SJCRH30 (cell line): ENCODE results near the gene CLDN17. TPM values are rescaled to one million over a fixed set of nuclear protein-coding genes. Genes with fewer than 3 reads are reported as not detected.

ENCODE experiments used
- DNase-seq, 2 experiments: peaks; one replicate each; pipeline ENCODE4 v3.0.0-alpha.2; 2015 to 2020
- H3K27ac ChIP-seq: fragments of 250-450 bp; sonication (Bioruptor Pico); 2 replicates; pipeline ENCODE4 v1.5.1; 2020; ENCODE audit warnings: mild to moderate bottlenecking, moderate library complexity
- H3K27me3 ChIP-seq: fragments of 250-450 bp; sonication (Bioruptor Pico); 2 replicates; pipeline ENCODE4 v1.5.1; 2020; ENCODE audit warnings: mild to moderate bottlenecking, moderate library complexity
- H3K36me3 ChIP-seq: fragments of 250-450 bp; sonication (Bioruptor Pico); 2 replicates; pipeline ENCODE4 v1.5.1; 2020; ENCODE audit warnings: mild to moderate bottlenecking, moderate library complexity
- H3K4me1 ChIP-seq: fragments of 250-450 bp; sonication (Bioruptor Pico); 2 replicates; pipeline ENCODE4 v1.5.1; 2020; ENCODE audit warnings: mild to moderate bottlenecking, moderate library complexity
- H3K4me3 ChIP-seq: fragments of 250-450 bp; sonication (Bioruptor Pico); 2 replicates; pipeline ENCODE4 v1.5.1; 2020; ENCODE audit warnings: mild to moderate bottlenecking, moderate library complexity
- H3K9me3 ChIP-seq: fragments of 250-450 bp; sonication (Bioruptor Pico); replicated peaks from 2 replicates; pipeline ENCODE4 v1.5.1; 2020; ENCODE audit warnings: mild to moderate bottlenecking, moderate library complexity
- total RNA-seq: library from RNA; depleted of rRNA; stranded (reverse); fragments of >200 nt; shearing (Covaris generic); gene quantifications from 2 replicates; pipeline ENCODE4 v1.2.3, GENCODE V29; 2014; rRNA removed

CLDN17 gene
- total RNA-seq, 1 experiment from 2014 or later, result not detected

DNA sequence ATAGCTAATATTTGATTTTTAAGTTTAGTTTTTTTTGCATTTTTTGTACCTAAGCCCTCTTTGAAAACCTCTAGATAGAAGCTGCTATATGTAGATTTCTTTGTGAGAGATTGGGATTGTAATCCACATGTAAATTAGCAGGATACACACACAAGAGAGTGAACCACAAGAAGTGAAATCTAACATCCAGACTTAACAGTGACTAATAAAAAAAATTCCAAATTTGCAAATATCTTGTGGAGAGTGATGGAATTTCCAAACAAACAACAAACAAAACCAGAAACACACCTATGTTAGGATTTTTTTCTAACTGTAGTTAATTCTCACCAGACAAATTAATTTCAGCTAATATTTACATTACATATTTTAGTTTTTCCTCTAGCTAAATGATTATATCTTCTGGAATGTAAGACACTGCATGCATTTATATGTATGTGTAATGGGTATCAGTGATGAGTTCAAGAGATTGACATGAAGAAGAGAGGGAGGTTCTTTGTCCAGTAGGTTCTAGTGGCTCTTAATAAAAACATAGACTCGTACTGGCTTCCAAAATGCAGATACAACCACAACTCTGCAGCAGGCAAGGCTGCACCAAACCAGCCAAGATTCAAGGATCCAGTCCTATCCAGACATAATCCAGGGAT lies 12.8 kb downstream of the CLDN17 start:
- Histone ChIP-seq H3K9me3 (no peaks in the 10 kb centered on the region), H3K27ac (no peak overlapping the region), H3K36me3 (no peaks in the 10 kb centered on the region), H3K4me1 (no peaks in the 10 kb centered on the region), H3K27me3 (no peaks in the 10 kb centered on the region), H3K4me3 (no peak overlapping the region)
- DNase-seq, result no peak

DNA sequence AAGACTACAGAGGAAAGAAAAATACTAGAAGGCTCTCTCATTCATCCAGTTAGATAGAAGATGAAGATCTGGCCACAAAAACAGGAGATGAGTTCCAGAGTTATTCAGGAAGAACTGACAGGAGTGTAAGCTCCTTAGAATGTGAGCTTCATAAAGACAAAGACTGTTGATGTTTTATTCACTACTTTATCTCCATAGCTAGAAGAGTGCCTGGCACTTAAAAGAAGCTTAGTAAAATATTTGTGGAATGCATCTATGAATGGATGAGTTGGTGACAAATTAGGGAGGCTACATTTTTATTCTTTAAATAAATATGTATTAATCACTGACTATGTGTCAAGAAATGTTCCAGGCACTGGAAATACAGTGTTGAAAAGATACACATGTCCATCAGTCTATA lies 13.8 kb downstream of the CLDN17 start:
- no peak for DNase-seq
- Histone ChIP-seq H3K4me3 (no peak overlapping the region), H3K27me3 (no peaks in the 10 kb centered on the region)

DNA sequence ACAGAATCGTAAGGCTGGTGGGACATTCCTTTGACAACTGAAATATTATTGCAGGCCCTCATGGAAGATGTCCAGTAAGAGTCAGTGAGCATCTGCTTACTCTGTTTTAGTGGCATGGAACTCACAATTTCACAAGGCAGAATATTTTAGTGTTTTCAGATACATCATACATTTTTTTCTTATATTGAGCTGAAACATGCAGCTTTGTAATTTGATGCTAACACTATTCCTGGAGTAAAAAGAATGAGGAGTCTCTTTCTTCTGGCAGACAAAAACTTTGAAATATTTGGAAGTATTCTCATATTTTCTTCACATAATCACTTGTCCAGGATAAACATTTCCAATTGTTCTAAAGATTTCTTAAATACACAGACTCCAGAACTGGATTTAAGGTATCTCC lies 17.7 kb downstream of the CLDN17 start:
- H3K4me3 ChIP-seq, result no peak overlapping the region
- no peaks in the 10 kb centered on the region; the same call in 1 of the 2 replicates for H3K9me3 ChIP-seq
- no peaks in the 10 kb centered on the region for H3K36me3 ChIP-seq
- no peaks in the 10 kb centered on the region for H3K27me3 ChIP-seq
- DNase-seq, result no peak
- H3K27ac ChIP-seq, result no peak overlapping the region
- no peaks in the 10 kb centered on the region for H3K4me1 ChIP-seq

More for the DNA sequence above, 13.8 kb downstream of the CLDN17 start:
- Histone ChIP-seq H3K27ac (no peak overlapping the region), H3K4me1 (no peaks in the 10 kb centered on the region), H3K9me3 (no peaks in the 10 kb centered on the region), H3K36me3 (no peaks in the 10 kb centered on the region)

DNA sequence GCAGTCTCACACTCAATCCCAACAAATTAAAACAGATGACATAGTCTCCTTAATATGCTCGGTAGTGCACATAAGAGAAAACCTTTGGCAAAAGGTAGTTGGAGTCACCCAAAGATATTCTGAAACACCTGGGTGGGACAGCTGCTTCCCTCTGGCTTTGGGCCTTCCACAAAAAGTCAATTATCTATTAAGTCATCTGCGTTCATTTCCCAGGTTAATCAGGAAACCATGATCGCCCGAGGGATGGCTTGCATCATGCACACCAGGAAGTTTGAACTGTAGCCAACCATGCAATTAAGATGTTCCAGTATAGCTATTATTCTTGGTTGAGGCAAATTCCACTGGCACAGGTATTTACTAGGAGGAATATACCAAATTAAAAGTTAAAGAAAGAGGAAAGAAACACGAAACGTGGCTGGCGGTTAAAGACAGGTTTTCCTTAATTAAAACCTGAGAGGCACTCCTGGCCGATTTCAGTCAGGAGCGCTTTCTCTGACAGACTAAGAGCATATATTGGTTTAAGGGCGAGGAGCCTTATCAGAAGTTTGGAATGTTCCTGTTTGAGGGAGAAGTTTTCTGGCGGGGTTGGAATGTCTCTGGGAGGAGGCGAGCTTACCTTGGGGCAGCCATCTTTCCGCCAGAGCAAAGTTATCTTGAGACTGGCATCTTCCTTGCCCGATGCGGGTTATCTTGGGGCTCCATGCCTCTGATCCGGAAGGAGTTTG lies 19.9 kb downstream of the CLDN17 start:
- no peaks in the 10 kb centered on the region for H3K27me3 ChIP-seq
- no peak overlapping the region for H3K4me3 ChIP-seq
- no peak for DNase-seq
- H3K9me3 ChIP-seq, result no peaks in the 10 kb centered on the region; the same call in 1 of the 2 replicates
- H3K36me3 ChIP-seq, result no peaks in the 10 kb centered on the region
- H3K27ac ChIP-seq, result no peak overlapping the region
- no peaks in the 10 kb centered on the region for H3K4me1 ChIP-seq

DNA sequence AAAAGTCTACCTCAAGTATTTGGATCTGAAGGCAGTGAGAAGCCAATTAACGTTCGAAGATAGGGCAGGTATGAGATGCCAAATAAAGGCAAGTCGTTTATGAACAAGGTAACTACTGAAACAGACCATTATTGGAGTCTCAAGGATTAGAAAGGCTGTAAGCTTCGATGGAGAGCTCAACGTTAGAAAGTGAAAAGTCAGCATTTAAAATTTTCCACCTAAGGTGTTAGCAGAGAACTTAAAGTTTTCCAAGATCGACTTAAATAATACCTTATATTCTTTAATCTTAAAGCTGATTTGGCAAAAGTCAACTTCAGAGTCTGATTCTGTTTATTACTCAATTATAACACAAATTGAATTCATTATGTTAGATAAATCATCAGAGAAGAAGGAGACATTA lies 28.1 kb downstream of the CLDN17 start:
- Histone ChIP-seq H3K36me3 (no peaks in the 10 kb centered on the region), H3K4me3 (no peak overlapping the region), H3K27me3 (no peaks in the 10 kb centered on the region), H3K4me1 (no peaks in the 10 kb centered on the region), H3K9me3 (no peaks in the 10 kb centered on the region), H3K27ac (no peak overlapping the region)
- no peak for DNase-seq

DNA sequence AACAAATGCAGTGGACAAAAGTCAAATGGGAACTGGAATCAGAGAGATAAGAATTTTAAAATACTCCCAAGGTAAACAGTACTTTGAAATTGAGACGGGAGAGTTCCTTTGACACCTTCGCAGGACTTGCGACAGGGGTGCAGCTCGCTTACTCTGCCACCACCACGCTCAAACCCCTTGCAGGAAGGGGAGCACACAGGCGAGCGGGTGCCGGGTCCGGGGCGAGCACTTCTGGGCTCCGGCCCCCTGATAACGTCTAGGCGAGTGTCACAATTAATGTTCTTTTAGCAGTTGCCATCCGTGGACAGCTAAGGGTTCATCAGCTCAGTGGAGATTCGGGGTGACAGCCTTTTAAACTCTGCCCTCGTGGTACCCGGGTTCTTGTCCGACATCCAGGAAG lies 37.4 kb downstream of the CLDN17 start:
- H3K27me3 ChIP-seq, result no peaks in the 10 kb centered on the region
- DNase-seq, result no peak
- no peak overlapping the region for H3K27ac ChIP-seq
- no peak overlapping the region for H3K4me3 ChIP-seq
- H3K9me3 ChIP-seq, result no peaks in the 10 kb centered on the region
- H3K36me3 ChIP-seq, result no peaks in the 10 kb centered on the region
- H3K4me1 ChIP-seq, result no peaks in the 10 kb centered on the region

DNA sequence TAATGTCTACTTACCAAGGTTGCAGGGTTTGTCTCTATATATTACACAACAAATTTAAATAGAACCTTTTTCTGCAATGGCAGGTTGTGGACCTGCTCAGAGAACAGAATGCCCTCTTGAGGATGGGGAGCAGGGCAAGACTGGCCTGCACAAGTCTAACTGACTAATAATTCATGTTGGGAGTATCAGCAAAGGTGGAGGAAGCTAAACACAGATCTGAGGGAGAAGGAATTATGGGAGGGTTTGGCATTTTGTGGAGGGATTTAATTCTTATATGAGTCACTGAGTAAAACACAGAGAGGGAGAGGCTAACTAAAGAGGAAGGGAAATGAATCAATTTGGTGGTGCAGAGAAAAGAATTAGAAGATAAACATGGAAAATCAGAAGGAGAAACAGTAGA lies 40.0 kb downstream of the CLDN17 start:
- Histone ChIP-seq H3K27me3 (no peaks in the 10 kb centered on the region), H3K36me3 (no peaks in the 10 kb centered on the region), H3K4me1 (no peaks in the 10 kb centered on the region), H3K27ac (no peak overlapping the region), H3K4me3 (no peak overlapping the region), H3K9me3 (no peaks in the 10 kb centered on the region)
- DNase-seq, result no peak

DNA sequence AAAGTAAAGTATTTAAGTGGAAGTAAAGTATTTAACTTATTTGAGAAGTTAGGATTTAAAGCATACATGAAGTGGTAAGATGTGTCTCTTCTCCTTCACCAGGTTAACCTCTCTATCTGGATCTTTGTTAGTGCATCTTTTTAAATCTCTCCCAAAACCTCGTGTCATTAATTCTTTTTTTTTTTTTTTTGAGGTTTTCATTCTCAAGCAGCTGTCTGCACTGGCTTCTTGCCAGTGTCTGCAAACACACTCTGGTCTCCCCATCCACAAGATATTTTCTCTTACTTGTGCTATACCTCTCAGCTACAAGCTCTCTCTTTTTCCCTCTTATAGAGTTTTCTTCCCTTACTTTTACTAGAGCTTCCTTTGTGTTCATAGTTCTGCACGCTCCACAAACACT lies 49.0 kb downstream of the CLDN17 start:
- no peaks in the 10 kb centered on the region for H3K36me3 ChIP-seq
- peaks cover 4% of the 10 kb centered on the region; the same call in 1 of the 2 replicates for H3K27me3 ChIP-seq
- peak; percentile 8 to 41 for DNase-seq
- no peak overlapping the region for H3K27ac ChIP-seq
- no peaks in the 10 kb centered on the region for H3K9me3 ChIP-seq
- H3K4me3 ChIP-seq, result no peak overlapping the region
- H3K4me1 ChIP-seq, result no peaks in the 10 kb centered on the region

DNA sequence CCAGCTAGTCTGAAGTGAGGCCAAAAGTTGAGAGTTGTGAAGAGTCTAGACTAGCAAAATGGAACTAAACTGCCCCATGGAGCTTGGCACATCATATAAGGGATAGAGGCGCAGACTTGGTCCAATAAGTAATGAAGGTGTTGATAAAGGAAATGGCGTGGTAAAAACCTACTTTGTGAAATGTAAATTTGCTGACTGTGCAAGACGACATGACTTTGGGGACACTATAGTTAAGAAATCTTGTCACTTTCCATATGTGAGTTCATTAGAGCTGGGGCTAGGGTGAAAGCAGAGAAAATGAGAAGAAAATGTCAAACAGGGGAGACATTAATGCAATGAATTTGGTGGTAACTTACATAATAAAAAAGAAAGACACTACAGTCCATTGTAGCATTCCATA lies 50.1 kb downstream of the CLDN17 start:
- DNase-seq, result no peak
- Histone ChIP-seq H3K27me3 (peaks cover 4% of the 10 kb centered on the region; the same call in 1 of the 2 replicates), H3K9me3 (no peaks in the 10 kb centered on the region), H3K27ac (no peak overlapping the region), H3K36me3 (no peaks in the 10 kb centered on the region), H3K4me1 (no peaks in the 10 kb centered on the region), H3K4me3 (no peak overlapping the region)

Other genes with a start within 250 kb of the CLDN17 start
- gene GRIK1, start 226.8 kb downstream of the CLDN17 start, total RNA-seq, result not detected in 2 replicates
- not detected in 2 replicates for gene CLDN8, start 49.3 kb upstream of the CLDN17 start, total RNA-seq
- not detected in 2 replicates for gene KRTAP24-1, start 116.1 kb upstream of the CLDN17 start, total RNA-seq
- not detected in 2 replicates for gene KRTAP25-1, start 122.7 kb upstream of the CLDN17 start, total RNA-seq
- not detected in 2 replicates for gene KRTAP26-1, start 153.5 kb upstream of the CLDN17 start, total RNA-seq
- gene KRTAP27-1, start 170.9 kb upstream of the CLDN17 start, total RNA-seq, result not detected in 2 replicates
- not detected in 2 replicates for gene KRTAP23-1, start 181.8 kb upstream of the CLDN17 start, total RNA-seq
- not detected in 2 replicates for gene KRTAP13-2, start 205.5 kb upstream of the CLDN17 start, total RNA-seq
- gene KRTAP13-1, start 229.2 kb upstream of the CLDN17 start, total RNA-seq, result not detected in 2 replicates